Neural cell (in vitro differentiated cells): ENCODE results near the gene CPB2.

Experiments
- EP300 ChIP-seq: fragments of 450-650 bp; conservative IDR thresholded peaks from 2 replicates; pipeline ENCODE4 v1.6.1; 2014; ENCODE audit warnings: antibody characterized with exemption, mild to moderate bottlenecking, moderate library complexity; ENCODE audit not compliant: poor library complexity, severe bottlenecking
- EZH2 ChIP-seq: fragments of 200-600, 300-800 bp; shearing (Covaris generic), sonication (generic); IDR thresholded peaks from 2 replicates; pipeline ENCODE4 v1.6.1; 2014; ENCODE audit warnings: antibody characterized with exemption, low read length, borderline replicate concordance, mild to moderate bottlenecking; ENCODE audit not compliant: insufficient read depth, poor library complexity, severe bottlenecking
- POLR2AphosphoS5 ChIP-seq: IDR thresholded peaks from 2 replicates; pipeline ENCODE4 v1.6.1; 2012
- RAD21 ChIP-seq: fragments of 450-650 bp; conservative IDR thresholded peaks from 2 replicates; pipeline ENCODE4 v1.6.1; 2014; ENCODE audit warnings: antibody characterized with exemption, mild to moderate bottlenecking, moderate library complexity
- SMC3 ChIP-seq: fragments of 450-650 bp; conservative IDR thresholded peaks from 2 replicates; pipeline ENCODE4 v1.6.1; 2014; ENCODE audit warnings: antibody characterized with exemption, mild to moderate bottlenecking, moderate library complexity; ENCODE audit not compliant: poor library complexity
- TF ChIP-seq, protein P1 (sequence below): fragments of 450-650 bp; IDR thresholded peaks from 2 replicates; pipeline ENCODE4 v1.5.1; 2014; ENCODE audit warnings: antibody characterized with exemption, mild to moderate bottlenecking, moderate library complexity; ENCODE audit not compliant: poor library complexity, severe bottlenecking

DNA sequence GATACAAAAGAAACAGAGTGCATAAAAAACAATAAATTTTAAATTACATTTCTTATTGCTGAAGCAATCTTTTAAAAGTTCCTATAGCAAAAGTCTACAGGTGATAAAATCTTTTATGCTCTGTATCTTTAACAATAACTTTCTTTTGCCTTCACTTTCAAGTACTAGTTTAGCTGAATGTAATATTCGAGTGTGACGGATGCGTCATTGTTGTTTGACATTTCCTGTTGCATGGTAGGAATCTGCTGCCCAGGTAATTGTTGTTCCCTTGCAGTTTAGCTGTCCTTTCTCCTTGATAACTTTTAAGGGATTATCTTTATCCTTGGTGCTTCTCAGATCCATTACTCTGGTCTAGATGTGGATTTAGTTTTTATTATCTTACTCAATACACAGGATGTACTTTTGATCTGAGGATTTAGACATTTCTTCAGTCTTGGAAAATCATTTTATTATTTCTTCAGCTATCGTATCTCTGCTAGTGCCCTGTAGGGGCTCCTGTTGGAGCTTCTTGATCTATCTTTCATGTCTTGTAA lies 2.1 kb upstream of the CPB2 start:
- TF ChIP-seq, protein P1, sequence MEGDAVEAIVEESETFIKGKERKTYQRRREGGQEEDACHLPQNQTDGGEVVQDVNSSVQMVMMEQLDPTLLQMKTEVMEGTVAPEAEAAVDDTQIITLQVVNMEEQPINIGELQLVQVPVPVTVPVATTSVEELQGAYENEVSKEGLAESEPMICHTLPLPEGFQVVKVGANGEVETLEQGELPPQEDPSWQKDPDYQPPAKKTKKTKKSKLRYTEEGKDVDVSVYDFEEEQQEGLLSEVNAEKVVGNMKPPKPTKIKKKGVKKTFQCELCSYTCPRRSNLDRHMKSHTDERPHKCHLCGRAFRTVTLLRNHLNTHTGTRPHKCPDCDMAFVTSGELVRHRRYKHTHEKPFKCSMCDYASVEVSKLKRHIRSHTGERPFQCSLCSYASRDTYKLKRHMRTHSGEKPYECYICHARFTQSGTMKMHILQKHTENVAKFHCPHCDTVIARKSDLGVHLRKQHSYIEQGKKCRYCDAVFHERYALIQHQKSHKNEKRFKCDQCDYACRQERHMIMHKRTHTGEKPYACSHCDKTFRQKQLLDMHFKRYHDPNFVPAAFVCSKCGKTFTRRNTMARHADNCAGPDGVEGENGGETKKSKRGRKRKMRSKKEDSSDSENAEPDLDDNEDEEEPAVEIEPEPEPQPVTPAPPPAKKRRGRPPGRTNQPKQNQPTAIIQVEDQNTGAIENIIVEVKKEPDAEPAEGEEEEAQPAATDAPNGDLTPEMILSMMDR = no peak
- TF ChIP-seq SMC3 = no peak
- no peak for TF ChIP-seq RAD21
- no peak for TF ChIP-seq EP300
- no peak for TF ChIP-seq EZH2
- no peak for TF ChIP-seq POLR2AphosphoS5
